K562 (cell line): ENCODE data around the gene PAF1. TPM values are rescaled to one million over a fixed set of nuclear protein-coding genes. Genes with fewer than 3 reads are reported as not detected.

Experiments
- CTCFL ChIP-seq: IDR thresholded peaks from 2 replicates; pipeline ENCODE4 v1.6.1; 2011; ENCODE audit warnings: borderline replicate concordance, low read depth, mild to moderate bottlenecking, moderate library complexity, low read length; ENCODE audit not compliant: insufficient read depth, poor library complexity, severe bottlenecking
- DEAF1 ChIP-seq: fragments of 450-650 bp; formaldehyde crosslinking; IDR thresholded peaks from 2 replicates; pipeline ENCODE4 v1.4.0; 2020; ENCODE audit warnings: mild to moderate bottlenecking, moderate library complexity
- FOXK1 ChIP-seq: sonication (generic); formaldehyde crosslinking; IDR thresholded peaks from 2 replicates; pipeline ENCODE4 v1.8.0; 2022; ENCODE audit warnings: missing genetic modification reagents, mild to moderate bottlenecking, borderline replicate concordance
- HDAC8 ChIP-seq: fragments of 450-650 bp; IDR thresholded peaks from 2 replicates; pipeline ENCODE4 v1.6.1; 2016; ENCODE audit warnings: mild to moderate bottlenecking, missing genetic modification characterization, moderate library complexity, missing compliant biosample characterization
- HNRNPLL ChIP-seq: fragments of 200-400 bp; formaldehyde crosslinking; IDR thresholded peaks from 2 replicates; pipeline ENCODE4 v1.6.1; 2017; ENCODE audit warnings: low read length, low read depth, mild to moderate bottlenecking; ENCODE audit not compliant: poor library complexity, severe bottlenecking
- IFI16 ChIP-seq: fragments of 250-450 bp; sonication (Bioruptor Pico); IDR thresholded peaks from 2 replicates; pipeline ENCODE4 v2.1.2; 2022; ENCODE audit warnings: mild to moderate bottlenecking, inconsistent platforms
- KAT2B ChIP-seq: IDR thresholded peaks from one replicate; pipeline ENCODE4 v1.6.1; 2012; ENCODE audit warnings: low read depth, mild to moderate bottlenecking, control low read depth, inconsistent platforms, low read length, moderate library complexity
- KDM1A ChIP-seq, 2 experiments: fragments of 450-650 bp; IDR thresholded peaks; 2 replicates each; pipeline ENCODE4 v1.6.1; 2016; ENCODE audit warnings: mild to moderate bottlenecking in 2 of 2
- MCM5 ChIP-seq: fragments of 450-650 bp; IDR thresholded peaks from 2 replicates; pipeline ENCODE4 v1.6.1; 2016; ENCODE audit warnings: low read depth
- NFE2 ChIP-seq: IDR thresholded peaks from 2 replicates; pipeline ENCODE4 v1.6.1; 2014; ENCODE audit warnings: antibody characterized with exemption, low read depth
- OTX1 ChIP-seq: fragments of 450-650 bp; formaldehyde crosslinking; IDR thresholded peaks from 2 replicates; pipeline ENCODE4 v1.4.0; 2022; ENCODE audit warnings: mild to moderate bottlenecking
- POU5F1 ChIP-seq: fragments of 150-350 bp; IDR thresholded peaks from 2 replicates; pipeline ENCODE4 v1.6.1; 2014; ENCODE audit warnings: borderline replicate concordance, low read length, low read depth, mild to moderate bottlenecking; ENCODE audit not compliant: partially characterized antibody
- RFX5 ChIP-seq: IDR thresholded peaks from 2 replicates; pipeline ENCODE4 v1.6.1; 2011; ENCODE audit warnings: low read depth, mild to moderate bottlenecking, improper control_type of control experiment, low read length
- RNF2 ChIP-seq: sonication (generic); IDR thresholded peaks from 2 replicates; pipeline ENCODE4 v1.6.1; 2016
- RNF219 ChIP-seq: fragments of 250-450 bp; sonication (Bioruptor Pico); IDR thresholded peaks from 2 replicates; pipeline ENCODE4 v1.5.0; 2022; ENCODE audit warnings: mild to moderate bottlenecking
- SLC30A9 ChIP-seq: fragments of 250-450 bp; sonication (Bioruptor Pico); IDR thresholded peaks from 2 replicates; pipeline ENCODE4 v1.8.0; 2022; ENCODE audit warnings: mild to moderate bottlenecking, moderate library complexity
- SMAD2 ChIP-seq: fragments of 150-350 bp; IDR thresholded peaks from 2 replicates; pipeline ENCODE4 v1.6.1; 2014; ENCODE audit warnings: low read depth, mild to moderate bottlenecking, low read length
- TSC22D4 ChIP-seq: fragments of 450-650 bp; IDR thresholded peaks from 2 replicates; pipeline ENCODE4 v1.6.1; 2016; ENCODE audit warnings: missing genetic modification characterization, missing biosample characterization, control low read depth
- ZBTB2 ChIP-seq: fragments of 450-650 bp; IDR thresholded peaks from 2 replicates; pipeline ENCODE4 v1.6.1; 2016; ENCODE audit warnings: antibody characterized with exemption
- ZFP30 ChIP-seq: fragments of 250-450 bp; sonication (Bioruptor Pico); IDR thresholded peaks from 2 replicates; pipeline ENCODE4 v1.8.0; 2022; ENCODE audit warnings: moderate library complexity, mild to moderate bottlenecking, inconsistent platforms, borderline replicate concordance
- ZNF12 ChIP-seq: sonication (generic); formaldehyde crosslinking; IDR thresholded peaks from 2 replicates; pipeline ENCODE4 v1.4.0; 2020; ENCODE audit warnings: mild to moderate bottlenecking, missing genetic modification reagents
- polyA plus RNA-seq, 8 experiments: library from polyadenylated mRNA; depleted of rRNA in 4 of 8; stranded (reverse) in 5 of 8; unstranded in 3 of 8; fragments of >200 nt; fragmentation: Nextera tagmentation in 2 of 8; fragmentation: Illumina TruSeq in 1 of 8; extraction: Ambion mirVana in 2 of 8; extraction: Trizol in 1 of 8; gene quantifications; 2 replicates each; pipeline versions ENCODE4 v1.2.1 to v1.2.3, GENCODE V29; 2011 to 2014; ENCODE audit warnings: inconsistent platforms in 1 of 8, missing spikeins in 1 of 8
- total RNA-seq, 7 experiments: library from RNA; depleted of rRNA in 6 of 7; stranded (reverse); fragments of >200 nt in 6 of 7; fragmentation: Illumina TruSeq in 2 of 7; extraction: Trizol in 2 of 7; gene quantifications; 2 replicates each; pipeline versions ENCODE4 v1.2.1 to v1.2.3, GENCODE V29; 2011 to 2021; ENCODE audit warnings: low replicate concordance in 1 of 7

Gene PAF1
- total and polyA plus RNA-seq, 9 of the 15 experiments (the other 6 are each of a cell fraction or from before 2014, with no cell fraction given), result 1.5 to 45.0 (median 33.8) TPM

GRCh38 chr19:39403331-39404312 lies 12.7 kb upstream of the PAF1 start (continued):
- TF ChIP-seq CTCFL (no peak), SMAD2 (no peak), SLC30A9 (CRISPR knock-in tag) (no peak), HNRNPLL (peak; percentile 25), ZBTB2 (peak; percentile 20; the same call in 1 of the 2 replicates), MCM5 (no peak), POU5F1 (no peak), IFI16 (CRISPR knock-in tag) (no peak), NFE2 (peak; percentile 88), RFX5 (no peak), RNF2 (peak; percentile 31; the same call in 1 of the 2 replicates), ZNF12 (no peak), KAT2B (no peak), KDM1A (IDR thresholded peaks at IDR 0.05) (peak; percentile 40 to 51; a peak in 2 of 4 replicates), TSC22D4 (tag) (no peak), RNF219 (no peak), HDAC8 (tag) (no peak), DEAF1 (no peak), OTX1 (CRISPR knock-in tag) (no peak), ZFP30 (CRISPR knock-in tag) (no peak), FOXK1 (CRISPR knock-in tag) (no peak)
